HAP-1 (cell line): ENCODE results near the gene FAM76B.

Experiments
- DNase-seq, 2 experiments: peaks; one replicate each; pipeline ENCODE4 v3.0.0-alpha.2; 2016 to 2020; ENCODE audit warnings: low spot score in 2 of 2
- H3K27me3 ChIP-seq: fragments of 250-450 bp; sonication (Bioruptor Pico); 2 replicates; pipeline ENCODE4 v1.5.1; 2020; ENCODE audit warnings: low read depth, mild to moderate bottlenecking, moderate library complexity
- H3K36me3 ChIP-seq: fragments of 250-450 bp; sonication (Bioruptor Pico); replicated peaks from 2 replicates; pipeline ENCODE4 v1.5.1; 2020; ENCODE audit warnings: mild to moderate bottlenecking
- H3K4me1 ChIP-seq: fragments of 250-450 bp; sonication (Bioruptor Pico); 2 replicates; pipeline ENCODE4 v1.5.1; 2020; ENCODE audit warnings: mild to moderate bottlenecking
- H3K4me3 ChIP-seq: fragments of 250-450 bp; sonication (Bioruptor Pico); 2 replicates; pipeline ENCODE4 v1.5.1; 2020; ENCODE audit warnings: mild to moderate bottlenecking, moderate library complexity
- H3K9me3 ChIP-seq: fragments of 250-450 bp; sonication (Bioruptor Pico); 2 replicates; pipeline ENCODE4 v1.5.1; 2020; ENCODE audit warnings: mild to moderate bottlenecking, moderate library complexity
- in situ Hi-C: fragments of 300-500 bp; cut with MboI; formaldehyde crosslinking; loops from 3 replicates; pipeline ENCODE4 v1.14.3; 2020; ENCODE audit warnings: low sequenced_read_pairs, inconsistent platforms, mixed read lengths

The FAM76B gene

DNA sequence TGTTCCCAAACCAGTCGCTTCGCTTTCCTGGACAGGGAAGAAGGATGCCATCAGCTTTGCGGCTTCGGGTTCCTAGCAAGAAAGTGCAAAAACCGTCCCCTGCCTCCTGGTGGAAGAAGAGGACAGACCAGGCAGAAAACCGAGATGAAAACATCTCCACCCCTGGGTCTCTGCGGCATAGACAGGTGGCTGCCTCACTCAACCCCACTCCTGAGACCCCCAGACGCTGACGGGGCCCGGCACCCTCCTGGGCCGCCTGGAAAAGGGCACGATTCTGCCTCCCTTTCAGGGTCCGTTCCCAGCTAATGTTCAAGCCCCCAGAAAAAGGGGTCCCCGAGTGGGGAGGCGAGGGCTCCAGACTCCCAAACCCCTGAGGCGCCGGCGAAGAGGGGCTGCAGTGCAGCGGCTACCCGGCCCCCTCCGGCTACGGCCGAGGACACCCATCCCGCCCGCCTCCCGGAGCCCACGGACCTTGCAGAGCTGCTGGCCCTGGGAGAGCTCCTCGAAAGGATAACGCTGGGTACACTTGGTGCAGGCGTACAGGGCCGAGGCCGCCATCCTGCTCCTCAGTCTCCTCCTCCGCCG lies 569 bp downstream of the FAM76B start:
- Histone ChIP-seq H3K9me3 (no peaks in the 10 kb centered on the region), H3K27me3 (no peaks in the 10 kb centered on the region), H3K4me1 (peaks cover 19% of the 10 kb centered on the region), H3K4me3 (peak overlapping the region; percentile 88), H3K36me3 (peaks cover 32% of the 10 kb centered on the region)
- DNase-seq, result peak; percentile 25 to 58
- in situ Hi-C loops, result no loop called here

DNA sequence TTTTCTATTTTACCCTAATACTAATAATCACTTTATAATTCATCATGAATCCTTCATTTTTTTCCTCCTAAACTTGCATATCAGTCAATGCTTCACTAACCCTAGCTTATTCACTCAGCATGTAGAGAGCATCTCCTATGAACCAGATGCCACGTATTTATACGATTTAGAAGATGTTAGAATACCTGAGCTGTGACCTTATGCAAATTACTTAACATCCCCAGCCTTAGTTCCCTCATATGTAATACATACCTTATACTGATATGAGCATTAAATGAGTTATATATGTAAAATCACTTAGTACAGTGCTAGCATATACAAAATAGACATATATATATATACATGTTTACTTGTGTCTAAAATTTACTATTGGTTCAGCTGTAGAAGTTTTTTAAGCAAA lies 9.0 kb downstream of the FAM76B start:
- peaks cover 75% of the 10 kb centered on the region for H3K36me3 ChIP-seq
- H3K4me1 ChIP-seq, result peaks cover 3% of the 10 kb centered on the region; the same call in 1 of the 2 replicates
- no peak for DNase-seq
- H3K9me3 ChIP-seq, result no peaks in the 10 kb centered on the region
- H3K27me3 ChIP-seq, result no peaks in the 10 kb centered on the region
- in situ Hi-C loops, result no loop called here
- no peak overlapping the region for H3K4me3 ChIP-seq

DNA sequence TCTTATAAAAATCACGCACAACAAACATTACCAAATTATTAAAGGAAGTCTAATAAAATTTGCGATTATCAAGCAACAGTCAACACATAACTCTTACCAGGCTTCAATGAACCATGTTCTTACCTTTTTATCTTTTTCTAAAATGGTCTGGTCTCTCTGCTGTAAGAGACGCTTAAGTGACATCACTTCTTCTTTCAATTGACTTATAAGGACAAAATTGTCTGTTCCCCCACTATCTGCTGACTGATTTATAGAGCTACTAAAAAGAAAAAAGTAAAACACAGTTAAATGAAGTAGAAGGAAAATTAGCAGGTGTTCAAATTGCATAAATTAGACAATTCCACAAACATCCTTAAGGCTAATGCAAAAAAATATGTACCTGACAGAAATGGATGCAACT lies 10.9 kb downstream of the FAM76B start:
- Histone ChIP-seq H3K4me3 (no peak overlapping the region), H3K9me3 (no peaks in the 10 kb centered on the region), H3K36me3 (peaks cover 73% of the 10 kb centered on the region), H3K27me3 (no peaks in the 10 kb centered on the region), H3K4me1 (peaks cover 3% of the 10 kb centered on the region; the same call in 1 of the 2 replicates)
- no peak for DNase-seq
- in situ Hi-C loops, result no loop called here

DNA sequence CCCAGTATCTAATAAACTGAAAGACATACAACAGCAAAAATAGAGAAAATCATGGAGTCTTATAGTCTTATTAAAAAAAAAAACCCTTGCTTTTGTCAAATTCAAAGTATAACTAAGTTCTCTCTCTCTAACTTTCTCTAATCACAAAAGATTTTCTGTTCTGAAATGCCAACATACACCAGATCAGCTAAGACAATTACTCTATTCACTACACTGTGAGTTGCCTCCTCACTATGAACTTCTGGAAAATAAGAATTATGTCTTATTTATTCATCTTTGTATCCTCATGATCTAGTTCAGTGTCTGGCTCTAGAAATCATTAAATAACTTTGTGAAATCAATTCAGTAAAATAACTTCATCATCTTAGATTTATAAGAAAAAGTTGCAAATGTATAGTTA lies 12.7 kb downstream of the FAM76B start:
- H3K36me3 ChIP-seq, result peaks cover 59% of the 10 kb centered on the region
- no peak for DNase-seq
- in situ Hi-C loops, result no loop called here

DNA sequence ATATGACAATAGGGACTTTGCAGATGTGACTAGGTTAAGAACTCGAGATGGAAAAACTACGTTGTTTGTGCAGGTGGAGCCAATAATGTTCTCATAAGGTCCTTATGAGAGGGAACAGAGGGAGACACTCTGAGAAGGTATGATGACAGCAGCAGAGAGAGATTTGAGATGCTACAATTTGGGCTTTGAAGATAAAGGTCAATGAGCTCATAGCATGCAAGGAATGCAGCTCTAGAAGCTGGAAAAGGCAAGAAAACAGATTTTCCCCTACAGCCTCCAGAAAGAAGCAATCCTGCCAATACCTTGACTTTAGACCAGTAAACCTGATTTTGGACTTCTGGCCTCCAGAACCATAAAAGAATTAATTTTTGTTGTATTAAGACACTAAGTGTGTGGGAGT lies 21.1 kb downstream of the FAM76B start:
- DNase-seq, result no peak
- no peaks in the 10 kb centered on the region for H3K4me1 ChIP-seq
- H3K9me3 ChIP-seq, result no peaks in the 10 kb centered on the region
- peaks cover 20% of the 10 kb centered on the region for H3K36me3 ChIP-seq
- no peak overlapping the region for H3K4me3 ChIP-seq
- H3K27me3 ChIP-seq, result no peaks in the 10 kb centered on the region
- in situ Hi-C loops, result loop anchor here (10.0 to 25.0 kb wide), 2 partner anchors 624 to 1156 kb away; no protein-coding TSS in a partner anchor

More for the DNA sequence above, 12.7 kb downstream of the FAM76B start:
- Histone ChIP-seq H3K9me3 (no peaks in the 10 kb centered on the region), H3K27me3 (no peaks in the 10 kb centered on the region), H3K4me3 (no peak overlapping the region), H3K4me1 (peaks cover 3% of the 10 kb centered on the region; the same call in 1 of the 2 replicates)

- Histone ChIP-seq H3K4me1 (no peaks in the 10 kb centered on the region), H3K36me3 (peaks cover 18% of the 10 kb centered on the region), H3K27me3 (no peaks in the 10 kb centered on the region), H3K9me3 (no peaks in the 10 kb centered on the region), H3K4me3 (no peak overlapping the region)
- in situ Hi-C loops, result loop anchor here (10.0 to 25.0 kb wide), 2 partner anchors 623 to 1155 kb away; no protein-coding TSS in a partner anchor
- no peak for DNase-seq
Observed at GRCh38 chr11:95767498-95767897, 22.1 kb downstream of the FAM76B start.

- Histone ChIP-seq H3K4me3 (no peak overlapping the region), H3K9me3 (no peaks in the 10 kb centered on the region), H3K36me3 (peaks cover 18% of the 10 kb centered on the region), H3K4me1 (no peaks in the 10 kb centered on the region), H3K27me3 (no peaks in the 10 kb centered on the region)
- DNase-seq, result no peak
- in situ Hi-C loops, result loop anchor here (10.0 to 25.0 kb wide), 2 partner anchors 622 to 1154 kb away; no protein-coding TSS in a partner anchor
Observed at GRCh38 chr11:95766701-95767100, 22.9 kb downstream of the FAM76B start.

GRCh38 chr11:95764267-95764898 lies 25.2 kb downstream of the FAM76B start:
- Histone ChIP-seq H3K36me3 (peaks cover 12% of the 10 kb centered on the region), H3K4me1 (no peaks in the 10 kb centered on the region), H3K4me3 (no peak overlapping the region), H3K9me3 (no peaks in the 10 kb centered on the region), H3K27me3 (no peaks in the 10 kb centered on the region)
- in situ Hi-C loops, result loop anchor here (10.0 to 25.0 kb wide), 2 partner anchors 620 to 1152 kb away; no protein-coding TSS in a partner anchor
- peak in 1 of 2 experiments; percentile 68 for DNase-seq

DNA sequence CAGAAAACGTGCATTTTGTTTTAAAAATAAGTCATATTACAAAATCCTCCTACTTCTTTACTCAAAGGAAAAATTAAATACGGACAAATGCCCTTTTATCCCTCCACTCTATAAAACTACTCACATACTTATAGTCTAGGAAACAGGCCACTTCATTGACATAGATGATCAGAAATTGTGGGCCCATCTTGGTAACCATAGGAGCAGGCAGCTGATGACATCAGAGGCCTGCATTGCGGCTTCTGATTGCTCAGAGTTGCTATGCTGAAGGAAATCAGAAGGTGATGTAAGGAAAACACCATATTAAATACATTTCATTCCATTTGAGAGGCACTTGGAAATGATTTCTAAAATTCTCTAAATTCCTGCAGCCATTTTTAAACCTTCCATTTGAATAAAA lies 27.0 kb downstream of the FAM76B start:
- H3K9me3 ChIP-seq, result no peaks in the 10 kb centered on the region
- H3K36me3 ChIP-seq, result no peaks in the 10 kb centered on the region
- DNase-seq, result no peak
- H3K4me3 ChIP-seq, result no peak overlapping the region
- no peaks in the 10 kb centered on the region for H3K4me1 ChIP-seq
- H3K27me3 ChIP-seq, result no peaks in the 10 kb centered on the region; the same call in 1 of the 2 replicates
- in situ Hi-C loops, result loop anchor here (10.0 to 25.0 kb wide), 2 partner anchors 618 to 1150 kb away; no protein-coding TSS in a partner anchor

- Histone ChIP-seq H3K36me3 (no peaks in the 10 kb centered on the region), H3K27me3 (no peaks in the 10 kb centered on the region; the same call in 1 of the 2 replicates), H3K4me1 (no peaks in the 10 kb centered on the region), H3K4me3 (no peak overlapping the region), H3K9me3 (no peaks in the 10 kb centered on the region)
- no peak for DNase-seq
- in situ Hi-C loops, result loop anchor here (10.0 to 25.0 kb wide), 2 partner anchors 616 to 1149 kb away; no protein-coding TSS in a partner anchor
Observed at GRCh38 chr11:95760941-95761340, 28.6 kb downstream of the FAM76B start.

GRCh38 chr11:95751515-95751914 lies 38.1 kb downstream of the FAM76B start:
- no peaks in the 10 kb centered on the region for H3K9me3 ChIP-seq
- no peaks in the 10 kb centered on the region for H3K27me3 ChIP-seq
- H3K36me3 ChIP-seq, result no peaks in the 10 kb centered on the region
- in situ Hi-C loops, result loop anchor here (25.0 kb wide), 1 partner anchor 1139 kb away; no protein-coding TSS in a partner anchor
- no peak overlapping the region for H3K4me3 ChIP-seq
- peaks cover 8% of the 10 kb centered on the region for H3K4me1 ChIP-seq
- no peak for DNase-seq

DNA sequence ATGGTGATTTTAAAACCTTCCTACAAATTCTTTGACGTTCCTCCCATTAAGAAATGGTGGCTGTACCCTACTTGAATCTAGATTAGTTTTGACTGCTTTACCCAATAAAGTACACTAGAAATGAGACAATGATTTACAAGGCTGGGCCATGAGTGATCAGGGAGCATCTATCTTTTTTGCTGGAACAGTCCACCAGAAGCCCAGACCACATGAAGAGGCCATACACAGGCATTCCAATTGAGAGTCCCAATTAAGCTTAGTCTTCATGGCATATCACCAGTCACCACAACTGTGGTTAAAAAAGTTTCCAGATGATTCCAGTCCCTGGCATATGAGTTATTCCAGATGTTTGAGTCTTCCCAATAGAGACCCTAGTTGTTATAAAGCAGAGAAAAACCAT lies 39.5 kb downstream of the FAM76B start:
- Histone ChIP-seq H3K4me3 (no peak overlapping the region), H3K4me1 (peaks cover 8% of the 10 kb centered on the region), H3K36me3 (no peaks in the 10 kb centered on the region), H3K27me3 (no peaks in the 10 kb centered on the region), H3K9me3 (no peaks in the 10 kb centered on the region)
- no peak for DNase-seq
- in situ Hi-C loops, result loop anchor here (25.0 kb wide), 1 partner anchor 1138 kb away; no protein-coding TSS in a partner anchor

DNA sequence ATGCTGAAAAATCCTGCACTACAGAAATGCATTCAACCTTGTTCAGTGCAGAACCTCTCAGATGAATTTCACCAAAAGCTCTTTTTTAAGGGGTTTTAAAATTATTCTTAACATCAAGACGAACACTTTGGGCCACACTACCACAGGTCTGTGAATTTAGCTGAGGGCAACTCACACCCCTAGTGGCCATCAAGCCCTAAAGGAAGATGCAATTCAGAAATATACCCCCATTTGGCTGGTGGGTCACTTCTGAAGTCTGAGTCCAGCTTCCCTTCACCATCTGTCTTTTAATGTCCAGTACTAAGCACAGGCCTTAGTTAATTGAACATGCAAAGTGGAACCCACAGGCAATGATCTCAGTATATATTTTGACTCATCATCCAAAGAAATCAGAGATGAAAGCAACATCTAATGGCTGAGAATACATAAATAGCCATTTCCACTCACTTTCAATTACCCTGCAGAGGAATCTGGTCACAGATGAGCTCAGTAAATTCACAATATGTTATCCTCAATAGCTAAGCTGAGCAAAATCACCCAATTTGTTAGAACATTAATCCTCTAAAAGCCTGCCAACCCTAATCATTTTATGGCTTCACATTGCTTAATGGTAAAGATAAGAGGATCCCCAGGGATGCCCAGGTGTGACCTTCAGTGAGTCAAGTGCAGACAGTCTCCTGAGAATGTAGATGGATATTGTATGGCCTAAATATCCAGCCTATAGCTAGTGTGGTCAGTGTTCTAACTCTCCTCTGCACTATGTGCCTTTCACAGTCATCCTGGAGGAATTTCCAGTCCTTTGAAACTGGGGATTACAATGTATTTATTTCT lies 50.3 kb downstream of the FAM76B start:
- in situ Hi-C loops, result no loop called here
- no peak overlapping the region for H3K4me3 ChIP-seq
- H3K36me3 ChIP-seq, result no peaks in the 10 kb centered on the region
- H3K9me3 ChIP-seq, result no peaks in the 10 kb centered on the region
- H3K27me3 ChIP-seq, result no peaks in the 10 kb centered on the region
- DNase-seq, result no peak
- no peaks in the 10 kb centered on the region for H3K4me1 ChIP-seq
